Parathyroid adenoma (tissue), 2 donors: ENCODE results near the gene SYTL2.

ENCODE experiments used
- H2AFZ ChIP-seq: fragments of 300-600 bp; sonication (generic); one replicate; pipeline ENCODE4 v1.7.0; 2017; ENCODE audit warnings: antibody characterized with exemption, mild to moderate bottlenecking
- H3K27ac ChIP-seq: fragments of 300-600 bp; sonication (generic); one replicate; pipeline ENCODE4 v1.7.0; 2017
- H3K27me3 ChIP-seq: fragments of 300-600 bp; sonication (generic); one replicate; pipeline ENCODE4 v1.7.0; 2017; ENCODE audit warnings: low read length; ENCODE audit not compliant: control insufficient read depth, insufficient read depth
- H3K36me3 ChIP-seq: fragments of 300-600 bp; sonication (generic); one replicate; pipeline ENCODE4 v1.7.0; 2017; ENCODE audit warnings: low read length; ENCODE audit not compliant: control insufficient read depth, insufficient read depth
- H3K4me1 ChIP-seq: fragments of 300-600 bp; sonication (generic); one replicate; pipeline ENCODE4 v1.7.0; 2017; ENCODE audit warnings: control low read depth
- H3K4me2 ChIP-seq: fragments of 300-600 bp; sonication (generic); one replicate; pipeline ENCODE4 v1.7.0; 2017; ENCODE audit warnings: low read length
- H3K4me3 ChIP-seq: fragments of 300-600 bp; sonication (generic); one replicate; pipeline ENCODE4 v1.7.0; 2017; ENCODE audit warnings: low read depth, low read length
- H3K79me2 ChIP-seq: fragments of 300-600 bp; sonication (generic); one replicate; pipeline ENCODE4 v1.7.0; 2017; ENCODE audit warnings: control low read depth
- H3K9ac ChIP-seq: fragments of 300-600 bp; sonication (generic); one replicate; pipeline ENCODE4 v1.7.0; 2017; ENCODE audit warnings: mild to moderate bottlenecking
- H3K9me3 ChIP-seq: fragments of 300-600 bp; sonication (generic); one replicate; pipeline ENCODE4 v1.7.0; 2017; ENCODE audit warnings: low read length; ENCODE audit not compliant: control insufficient read depth
- TF ChIP-seq, protein P1 (sequence below): fragments of 300-600 bp; sonication (generic); IDR thresholded peaks from one replicate; pipeline ENCODE4 v1.7.0; 2017; ENCODE audit warnings: antibody characterized with exemption, mild to moderate bottlenecking
- donor health status: primary hyperparathyroidism.

SYTL2 gene

DNA sequence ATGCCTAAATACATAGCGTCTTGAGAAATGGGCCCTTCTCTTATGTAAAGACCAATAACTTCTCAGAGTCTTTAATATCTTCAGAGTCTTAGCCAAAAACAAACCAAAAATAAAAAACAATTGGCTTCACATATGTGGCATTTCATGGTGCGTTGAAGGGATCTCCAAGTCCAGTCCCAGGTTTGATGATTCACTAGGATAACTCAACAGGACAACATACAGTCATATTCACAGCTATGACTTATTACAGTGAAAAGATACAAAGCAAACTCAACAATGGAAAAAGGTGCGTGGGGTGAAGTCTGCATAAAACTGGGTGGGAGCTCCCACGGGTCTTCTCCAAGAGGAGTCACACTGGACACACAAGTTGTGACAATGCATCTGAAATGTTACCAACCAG is 12.6 kb downstream of the SYTL2 start:
- Histone ChIP-seq H3K9me3 (no peaks in the 10 kb centered on the region), H3K36me3 (no peaks in the 10 kb centered on the region), H3K27me3 (no peaks in the 10 kb centered on the region), H3K79me2 (no peaks in the 10 kb centered on the region), H3K4me3 (no peak overlapping the region), H3K9ac (no peak overlapping the region), H3K4me2 (no peak overlapping the region), H2AFZ (no peak overlapping the region), H3K27ac (no peak overlapping the region), H3K4me1 (no peaks in the 10 kb centered on the region)
- TF ChIP-seq, protein P1, sequence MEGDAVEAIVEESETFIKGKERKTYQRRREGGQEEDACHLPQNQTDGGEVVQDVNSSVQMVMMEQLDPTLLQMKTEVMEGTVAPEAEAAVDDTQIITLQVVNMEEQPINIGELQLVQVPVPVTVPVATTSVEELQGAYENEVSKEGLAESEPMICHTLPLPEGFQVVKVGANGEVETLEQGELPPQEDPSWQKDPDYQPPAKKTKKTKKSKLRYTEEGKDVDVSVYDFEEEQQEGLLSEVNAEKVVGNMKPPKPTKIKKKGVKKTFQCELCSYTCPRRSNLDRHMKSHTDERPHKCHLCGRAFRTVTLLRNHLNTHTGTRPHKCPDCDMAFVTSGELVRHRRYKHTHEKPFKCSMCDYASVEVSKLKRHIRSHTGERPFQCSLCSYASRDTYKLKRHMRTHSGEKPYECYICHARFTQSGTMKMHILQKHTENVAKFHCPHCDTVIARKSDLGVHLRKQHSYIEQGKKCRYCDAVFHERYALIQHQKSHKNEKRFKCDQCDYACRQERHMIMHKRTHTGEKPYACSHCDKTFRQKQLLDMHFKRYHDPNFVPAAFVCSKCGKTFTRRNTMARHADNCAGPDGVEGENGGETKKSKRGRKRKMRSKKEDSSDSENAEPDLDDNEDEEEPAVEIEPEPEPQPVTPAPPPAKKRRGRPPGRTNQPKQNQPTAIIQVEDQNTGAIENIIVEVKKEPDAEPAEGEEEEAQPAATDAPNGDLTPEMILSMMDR = no peak

DNA sequence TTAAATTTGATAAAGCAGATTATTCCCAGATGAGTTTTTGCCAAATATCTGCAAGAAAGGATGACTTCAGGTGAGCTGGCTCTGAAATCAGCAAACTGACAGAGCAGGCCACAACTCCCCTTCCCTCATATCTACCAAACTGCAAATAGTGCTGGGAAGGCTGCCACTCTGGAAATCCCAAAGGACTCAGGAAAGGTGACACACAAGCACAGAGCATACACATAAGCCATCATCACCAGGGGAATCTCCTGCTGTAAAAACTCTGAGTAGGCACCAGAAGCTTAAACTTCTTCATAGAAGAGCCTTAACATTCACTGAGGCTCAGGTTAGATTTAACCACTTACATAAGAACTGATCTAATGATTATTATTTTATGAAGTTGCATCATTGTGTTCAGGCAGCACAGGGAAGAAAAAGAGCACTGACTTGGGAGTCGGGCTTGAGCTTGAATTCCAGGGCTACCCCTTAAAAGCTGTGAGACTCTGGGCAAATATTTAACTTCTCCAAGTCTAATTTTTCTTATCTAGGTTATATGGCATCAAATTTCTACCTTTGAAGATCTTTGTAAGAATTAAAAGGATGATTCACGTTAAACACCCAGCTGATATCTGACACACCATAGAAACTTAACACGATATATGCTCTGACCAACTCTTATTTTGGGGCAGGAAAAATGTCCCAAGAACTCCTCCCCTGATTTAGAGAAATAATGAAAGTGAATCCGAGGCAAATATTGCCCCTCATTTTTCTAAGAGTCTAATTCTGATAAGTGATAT is 15.0 kb downstream of the SYTL2 start:
- H3K9ac ChIP-seq = no peak overlapping the region
- no peaks in the 10 kb centered on the region for H3K9me3 ChIP-seq
- no peak overlapping the region for H2AFZ ChIP-seq
- H3K4me2 ChIP-seq = no peak overlapping the region
- H3K27ac ChIP-seq = no peak overlapping the region
- H3K4me3 ChIP-seq = no peak overlapping the region
- TF ChIP-seq, protein P1 = no peak
- H3K36me3 ChIP-seq = no peaks in the 10 kb centered on the region
- H3K79me2 ChIP-seq = no peaks in the 10 kb centered on the region
- H3K4me1 ChIP-seq = no peaks in the 10 kb centered on the region
- no peaks in the 10 kb centered on the region for H3K27me3 ChIP-seq

DNA sequence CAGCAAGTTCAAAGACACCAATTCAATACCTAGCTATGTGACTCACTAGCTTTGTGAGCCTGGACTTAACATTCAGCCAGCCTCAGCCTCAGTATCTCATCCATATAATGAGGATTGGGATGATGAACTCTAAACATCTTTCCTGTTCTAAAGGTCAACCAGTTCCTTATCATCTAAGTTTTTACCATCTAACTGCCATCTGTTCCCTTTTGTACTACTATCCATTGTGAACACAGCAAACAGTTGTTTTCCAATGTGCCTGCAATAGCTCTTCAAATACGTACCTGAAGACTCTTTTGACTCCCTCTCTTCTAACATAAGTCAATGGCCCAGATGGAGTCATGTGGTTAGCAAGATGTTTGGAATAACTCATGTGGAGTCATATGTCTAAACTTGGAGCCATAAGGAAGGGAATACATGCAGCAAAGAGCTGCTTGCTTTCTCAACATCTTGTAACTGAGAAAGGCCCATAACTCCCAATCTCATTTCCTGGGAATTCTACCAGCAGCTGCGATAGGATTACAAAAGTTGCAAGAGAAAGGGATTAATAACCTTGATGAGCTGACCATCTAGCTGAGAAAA is 19.4 kb downstream of the SYTL2 start:
- H2AFZ ChIP-seq = no peak overlapping the region
- no peak overlapping the region for H3K27ac ChIP-seq
- no peaks in the 10 kb centered on the region for H3K79me2 ChIP-seq
- H3K9me3 ChIP-seq = no peaks in the 10 kb centered on the region
- TF ChIP-seq, protein P1 = no peak
- H3K4me2 ChIP-seq = no peak overlapping the region
- no peaks in the 10 kb centered on the region for H3K36me3 ChIP-seq
- H3K4me3 ChIP-seq = no peak overlapping the region
- no peaks in the 10 kb centered on the region for H3K27me3 ChIP-seq
- H3K4me1 ChIP-seq = no peaks in the 10 kb centered on the region
- H3K9ac ChIP-seq = no peak overlapping the region

DNA sequence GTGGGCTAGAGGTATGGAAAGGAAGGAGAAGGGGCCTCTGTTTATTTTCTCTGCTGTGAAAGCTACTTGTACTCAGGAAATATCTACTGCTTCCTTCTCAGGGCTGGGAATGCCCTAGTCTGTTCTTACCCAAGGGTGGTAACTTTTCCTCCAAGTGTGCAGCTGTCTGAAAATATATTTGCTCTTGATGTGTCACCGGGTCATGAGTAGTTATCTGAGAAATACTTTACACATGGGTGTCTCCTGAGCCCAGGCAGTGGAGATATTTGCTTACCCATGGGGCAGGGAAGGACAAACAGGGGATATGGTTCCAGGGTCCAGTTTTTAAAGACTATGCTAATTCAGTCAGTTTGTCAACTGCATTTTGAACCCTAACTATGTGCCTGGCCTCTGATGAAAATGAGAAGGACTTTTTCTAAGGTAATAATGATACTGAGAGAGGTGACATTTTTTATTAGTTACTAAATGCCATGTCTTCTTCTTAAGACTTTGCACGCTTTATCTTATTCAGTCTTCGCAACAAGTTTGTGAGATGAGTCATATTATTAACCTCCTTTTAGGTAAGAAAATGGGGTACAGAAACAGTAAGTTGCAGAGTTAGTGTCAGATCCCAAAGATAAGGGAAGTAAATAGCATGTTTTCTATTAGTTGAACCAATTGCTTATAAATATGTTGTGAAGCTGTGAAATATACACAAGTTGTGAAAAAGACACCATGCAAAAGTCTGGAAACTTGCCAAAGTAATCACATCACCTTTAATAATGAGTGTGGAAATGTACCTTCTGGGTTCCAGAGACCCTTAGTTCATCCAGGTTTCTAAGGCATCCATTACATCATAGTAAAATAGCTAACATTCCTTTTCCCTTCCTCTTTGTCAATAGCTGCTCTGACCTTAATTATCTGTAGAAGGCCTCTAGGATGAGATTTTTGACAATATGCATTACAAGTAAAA is 22.9 kb downstream of the SYTL2 start:
- H3K27ac ChIP-seq = no peak overlapping the region

More for the DNA sequence above, 22.9 kb downstream of the SYTL2 start:
- no peak overlapping the region for H3K9ac ChIP-seq
- H3K79me2 ChIP-seq = no peaks in the 10 kb centered on the region
- H3K4me3 ChIP-seq = no peak overlapping the region
- no peak overlapping the region for H3K4me2 ChIP-seq
- H3K36me3 ChIP-seq = no peaks in the 10 kb centered on the region
- no peaks in the 10 kb centered on the region for H3K27me3 ChIP-seq
- no peak overlapping the region for H2AFZ ChIP-seq
- H3K9me3 ChIP-seq = no peaks in the 10 kb centered on the region
- TF ChIP-seq, protein P1 = no peak
- no peaks in the 10 kb centered on the region for H3K4me1 ChIP-seq
